ENCODE data around the gene CEACAM16. TPM values are rescaled to one million over a fixed set of nuclear protein-coding genes. Genes with fewer than 3 reads are reported as not detected.

CEACAM16 gene
- total and polyA plus RNA-seq, 9 of the 15 experiments (the other 6 are each of a cell fraction or from before 2014, with no cell fraction given), result not detected

DNA sequence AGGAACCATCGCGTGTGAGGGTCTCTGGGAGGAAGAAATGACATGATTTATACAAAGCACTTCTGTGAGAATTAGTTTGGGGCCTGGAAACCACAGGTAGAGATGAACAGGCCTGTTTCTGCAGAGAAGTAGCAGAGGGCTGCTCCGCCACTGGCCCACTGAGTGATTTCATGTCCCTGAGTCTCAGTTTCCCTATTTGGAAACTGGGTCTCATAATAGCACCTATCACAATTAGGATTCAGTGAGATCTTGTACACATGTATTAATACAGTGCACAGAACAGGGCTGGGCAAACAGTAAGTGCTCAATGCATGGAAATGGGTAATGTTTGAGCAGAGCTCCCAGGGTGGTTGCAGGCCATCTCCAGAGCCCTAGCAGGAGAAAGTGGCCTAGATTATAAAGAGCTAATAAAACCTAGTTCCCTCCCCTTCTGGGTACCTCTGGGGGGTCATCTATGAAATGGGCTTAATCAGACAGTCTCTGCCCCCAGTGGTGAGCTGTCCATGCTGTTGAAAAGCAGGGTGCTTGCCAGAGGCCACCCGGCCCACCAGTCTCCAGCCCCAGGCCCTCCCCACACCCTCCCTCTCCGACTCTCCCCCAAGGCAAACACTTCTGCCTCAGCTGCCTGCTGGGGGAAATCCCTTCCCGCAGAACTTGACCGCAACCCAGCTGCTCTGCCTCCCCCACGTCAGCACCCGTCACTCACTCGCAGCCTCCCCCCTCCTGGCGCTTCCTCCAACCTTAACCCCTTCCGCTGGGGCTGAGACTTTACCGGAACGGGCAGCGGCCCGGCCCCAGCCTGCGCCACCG lies 54.1 kb downstream of the CEACAM16 start (continued):
- TF ChIP-seq, protein P1, sequence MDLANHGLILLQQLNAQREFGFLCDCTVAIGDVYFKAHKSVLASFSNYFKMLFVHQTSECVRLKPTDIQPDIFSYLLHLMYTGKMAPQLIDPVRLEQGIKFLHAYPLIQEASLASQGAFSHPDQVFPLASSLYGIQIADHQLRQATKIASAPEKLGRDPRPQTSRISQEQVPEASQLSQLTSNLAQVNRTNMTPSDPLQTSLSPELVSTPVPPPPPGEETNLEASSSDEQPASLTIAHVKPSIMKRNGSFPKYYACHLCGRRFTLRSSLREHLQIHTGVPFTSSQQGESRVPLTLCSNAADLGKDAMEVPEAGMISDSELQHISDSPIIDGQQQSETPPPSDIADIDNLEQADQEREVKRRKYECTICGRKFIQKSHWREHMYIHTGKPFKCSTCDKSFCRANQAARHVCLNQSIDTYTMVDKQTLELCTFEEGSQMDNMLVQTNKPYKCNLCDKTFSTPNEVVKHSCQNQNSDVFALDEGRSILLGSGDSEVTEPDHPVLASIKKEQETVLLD (IDR thresholded peaks at IDR 0.05), result peak; percentile 86
- peak; percentile 84; the same call in 1 of the 2 replicates for TF ChIP-seq MTA1 (IDR thresholded peaks at IDR 0.05; ENCODE audit: borderline replicate concordance)
- TF ChIP-seq, protein P2, sequence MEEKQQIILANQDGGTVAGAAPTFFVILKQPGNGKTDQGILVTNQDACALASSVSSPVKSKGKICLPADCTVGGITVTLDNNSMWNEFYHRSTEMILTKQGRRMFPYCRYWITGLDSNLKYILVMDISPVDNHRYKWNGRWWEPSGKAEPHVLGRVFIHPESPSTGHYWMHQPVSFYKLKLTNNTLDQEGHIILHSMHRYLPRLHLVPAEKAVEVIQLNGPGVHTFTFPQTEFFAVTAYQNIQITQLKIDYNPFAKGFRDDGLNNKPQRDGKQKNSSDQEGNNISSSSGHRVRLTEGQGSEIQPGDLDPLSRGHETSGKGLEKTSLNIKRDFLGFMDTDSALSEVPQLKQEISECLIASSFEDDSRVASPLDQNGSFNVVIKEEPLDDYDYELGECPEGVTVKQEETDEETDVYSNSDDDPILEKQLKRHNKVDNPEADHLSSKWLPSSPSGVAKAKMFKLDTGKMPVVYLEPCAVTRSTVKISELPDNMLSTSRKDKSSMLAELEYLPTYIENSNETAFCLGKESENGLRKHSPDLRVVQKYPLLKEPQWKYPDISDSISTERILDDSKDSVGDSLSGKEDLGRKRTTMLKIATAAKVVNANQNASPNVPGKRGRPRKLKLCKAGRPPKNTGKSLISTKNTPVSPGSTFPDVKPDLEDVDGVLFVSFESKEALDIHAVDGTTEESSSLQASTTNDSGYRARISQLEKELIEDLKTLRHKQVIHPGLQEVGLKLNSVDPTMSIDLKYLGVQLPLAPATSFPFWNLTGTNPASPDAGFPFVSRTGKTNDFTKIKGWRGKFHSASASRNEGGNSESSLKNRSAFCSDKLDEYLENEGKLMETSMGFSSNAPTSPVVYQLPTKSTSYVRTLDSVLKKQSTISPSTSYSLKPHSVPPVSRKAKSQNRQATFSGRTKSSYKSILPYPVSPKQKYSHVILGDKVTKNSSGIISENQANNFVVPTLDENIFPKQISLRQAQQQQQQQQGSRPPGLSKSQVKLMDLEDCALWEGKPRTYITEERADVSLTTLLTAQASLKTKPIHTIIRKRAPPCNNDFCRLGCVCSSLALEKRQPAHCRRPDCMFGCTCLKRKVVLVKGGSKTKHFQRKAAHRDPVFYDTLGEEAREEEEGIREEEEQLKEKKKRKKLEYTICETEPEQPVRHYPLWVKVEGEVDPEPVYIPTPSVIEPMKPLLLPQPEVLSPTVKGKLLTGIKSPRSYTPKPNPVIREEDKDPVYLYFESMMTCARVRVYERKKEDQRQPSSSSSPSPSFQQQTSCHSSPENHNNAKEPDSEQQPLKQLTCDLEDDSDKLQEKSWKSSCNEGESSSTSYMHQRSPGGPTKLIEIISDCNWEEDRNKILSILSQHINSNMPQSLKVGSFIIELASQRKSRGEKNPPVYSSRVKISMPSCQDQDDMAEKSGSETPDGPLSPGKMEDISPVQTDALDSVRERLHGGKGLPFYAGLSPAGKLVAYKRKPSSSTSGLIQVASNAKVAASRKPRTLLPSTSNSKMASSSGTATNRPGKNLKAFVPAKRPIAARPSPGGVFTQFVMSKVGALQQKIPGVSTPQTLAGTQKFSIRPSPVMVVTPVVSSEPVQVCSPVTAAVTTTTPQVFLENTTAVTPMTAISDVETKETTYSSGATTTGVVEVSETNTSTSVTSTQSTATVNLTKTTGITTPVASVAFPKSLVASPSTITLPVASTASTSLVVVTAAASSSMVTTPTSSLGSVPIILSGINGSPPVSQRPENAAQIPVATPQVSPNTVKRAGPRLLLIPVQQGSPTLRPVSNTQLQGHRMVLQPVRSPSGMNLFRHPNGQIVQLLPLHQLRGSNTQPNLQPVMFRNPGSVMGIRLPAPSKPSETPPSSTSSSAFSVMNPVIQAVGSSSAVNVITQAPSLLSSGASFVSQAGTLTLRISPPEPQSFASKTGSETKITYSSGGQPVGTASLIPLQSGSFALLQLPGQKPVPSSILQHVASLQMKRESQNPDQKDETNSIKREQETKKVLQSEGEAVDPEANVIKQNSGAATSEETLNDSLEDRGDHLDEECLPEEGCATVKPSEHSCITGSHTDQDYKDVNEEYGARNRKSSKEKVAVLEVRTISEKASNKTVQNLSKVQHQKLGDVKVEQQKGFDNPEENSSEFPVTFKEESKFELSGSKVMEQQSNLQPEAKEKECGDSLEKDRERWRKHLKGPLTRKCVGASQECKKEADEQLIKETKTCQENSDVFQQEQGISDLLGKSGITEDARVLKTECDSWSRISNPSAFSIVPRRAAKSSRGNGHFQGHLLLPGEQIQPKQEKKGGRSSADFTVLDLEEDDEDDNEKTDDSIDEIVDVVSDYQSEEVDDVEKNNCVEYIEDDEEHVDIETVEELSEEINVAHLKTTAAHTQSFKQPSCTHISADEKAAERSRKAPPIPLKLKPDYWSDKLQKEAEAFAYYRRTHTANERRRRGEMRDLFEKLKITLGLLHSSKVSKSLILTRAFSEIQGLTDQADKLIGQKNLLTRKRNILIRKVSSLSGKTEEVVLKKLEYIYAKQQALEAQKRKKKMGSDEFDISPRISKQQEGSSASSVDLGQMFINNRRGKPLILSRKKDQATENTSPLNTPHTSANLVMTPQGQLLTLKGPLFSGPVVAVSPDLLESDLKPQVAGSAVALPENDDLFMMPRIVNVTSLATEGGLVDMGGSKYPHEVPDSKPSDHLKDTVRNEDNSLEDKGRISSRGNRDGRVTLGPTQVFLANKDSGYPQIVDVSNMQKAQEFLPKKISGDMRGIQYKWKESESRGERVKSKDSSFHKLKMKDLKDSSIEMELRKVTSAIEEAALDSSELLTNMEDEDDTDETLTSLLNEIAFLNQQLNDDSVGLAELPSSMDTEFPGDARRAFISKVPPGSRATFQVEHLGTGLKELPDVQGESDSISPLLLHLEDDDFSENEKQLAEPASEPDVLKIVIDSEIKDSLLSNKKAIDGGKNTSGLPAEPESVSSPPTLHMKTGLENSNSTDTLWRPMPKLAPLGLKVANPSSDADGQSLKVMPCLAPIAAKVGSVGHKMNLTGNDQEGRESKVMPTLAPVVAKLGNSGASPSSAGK (IDR thresholded peaks at IDR 0.05), result no peak
- peak; percentile 18; the same call in 1 of the 2 replicates for TF ChIP-seq ZNF263 (CRISPR knock-in tag; IDR thresholded peaks at IDR 0.05; ENCODE audit: borderline replicate concordance)
- peak; percentile 90 for TF ChIP-seq JUND (IDR thresholded peaks at IDR 0.05; ENCODE audit: borderline replicate concordance, low read depth, low read length)
- peak; percentile 83; the same call in 1 of the 3 replicates for TF ChIP-seq JUND (tag; IDR thresholded peaks at IDR 0.05; ENCODE audit: borderline replicate concordance, low read depth, low read length)
- TF ChIP-seq, protein P3, sequence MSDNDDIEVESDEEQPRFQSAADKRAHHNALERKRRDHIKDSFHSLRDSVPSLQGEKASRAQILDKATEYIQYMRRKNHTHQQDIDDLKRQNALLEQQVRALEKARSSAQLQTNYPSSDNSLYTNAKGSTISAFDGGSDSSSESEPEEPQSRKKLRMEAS (CRISPR knock-in tag; IDR thresholded peaks at IDR 0.05), result peak; percentile 68
- no peak for TF ChIP-seq ZNF695 (CRISPR knock-in tag; IDR thresholded peaks at IDR 0.05)
- peak; percentile 86 for TF ChIP-seq CXXC5 (CRISPR knock-in tag; IDR thresholded peaks at IDR 0.05)
- TF ChIP-seq NFIC (IDR thresholded peaks at IDR 0.05), result peak; percentile 87
- TF ChIP-seq, protein P4, sequence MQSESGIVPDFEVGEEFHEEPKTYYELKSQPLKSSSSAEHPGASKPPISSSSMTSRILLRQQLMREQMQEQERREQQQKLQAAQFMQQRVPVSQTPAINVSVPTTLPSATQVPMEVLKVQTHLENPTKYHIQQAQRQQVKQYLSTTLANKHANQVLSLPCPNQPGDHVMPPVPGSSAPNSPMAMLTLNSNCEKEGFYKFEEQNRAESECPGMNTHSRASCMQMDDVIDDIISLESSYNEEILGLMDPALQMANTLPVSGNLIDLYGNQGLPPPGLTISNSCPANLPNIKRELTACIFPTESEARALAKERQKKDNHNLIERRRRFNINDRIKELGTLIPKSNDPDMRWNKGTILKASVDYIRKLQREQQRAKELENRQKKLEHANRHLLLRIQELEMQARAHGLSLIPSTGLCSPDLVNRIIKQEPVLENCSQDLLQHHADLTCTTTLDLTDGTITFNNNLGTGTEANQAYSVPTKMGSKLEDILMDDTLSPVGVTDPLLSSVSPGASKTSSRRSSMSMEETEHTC (IDR thresholded peaks at IDR 0.05), result peak; percentile 82
